ENCODE measurements around the gene OR52I2.

Gene OR52I2

DNA sequence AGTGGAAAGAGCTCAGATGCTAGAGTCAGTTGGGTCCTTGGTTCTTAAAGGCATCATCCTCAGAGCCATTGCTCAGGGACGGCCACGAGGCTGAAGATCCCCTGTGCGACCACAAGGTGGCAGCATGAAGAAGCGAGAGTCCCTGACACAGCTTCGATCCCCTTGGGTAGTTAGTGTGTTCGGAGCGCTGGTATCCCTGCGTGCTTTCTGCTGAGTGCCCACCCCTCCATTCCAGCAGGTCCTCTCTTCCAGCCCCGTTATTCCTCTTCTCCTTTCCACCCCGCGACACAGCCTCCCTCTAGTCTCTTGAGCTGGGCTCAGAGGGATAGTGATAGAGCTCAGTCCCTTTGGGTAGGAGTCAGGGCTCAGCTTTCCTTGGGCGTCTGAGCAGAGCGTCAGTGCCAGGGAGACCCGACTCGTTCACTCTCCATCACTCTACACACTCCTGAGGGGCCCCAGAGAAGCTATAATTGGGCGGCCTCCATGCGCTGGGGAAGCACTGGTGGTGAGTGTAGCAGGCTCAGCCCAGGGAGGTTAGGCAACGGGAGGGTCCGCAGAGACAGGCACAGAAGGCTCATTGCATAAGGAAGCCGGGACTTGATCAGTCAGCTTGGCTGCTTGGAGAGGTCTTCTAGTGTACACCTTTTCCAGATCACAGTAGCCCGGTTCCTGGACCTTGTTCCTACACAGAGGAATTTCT lies 55.6 kb downstream of the OR52I2 start, which contains the start of gene OR51D1:
Gene OR51D1, plus strand, starts transcription at position 516 of the 700 bp plus-strand sequence. CDS start 2,314 bp downstream, outside the sequence.
- Histone ChIP-seq H3K4ac (ENCODE audit: low read length) (no peak within 1 kb of the TSS), H3K4me2 (ENCODE audit: insufficient read depth, low read length, poor library complexity, severe bottlenecking) (peak within 1 kb of the TSS; percentile 29), H3K14ac (ENCODE audit: low read length) (no peak within 1 kb of the TSS), H3K36me3 (replicated peaks in 1 of 2; ENCODE audit: control insufficient read depth in 2 of 2, insufficient read depth in 2 of 2, low read length in 2 of 2) (no peaks in the 10 kb centered on the region), H2BK12ac (ENCODE audit: low read length) (peak within 1 kb of the TSS; percentile 18), H3K79me1 (ENCODE audit: low read depth, low read length) (no peaks in the 10 kb centered on the region), H2BK15ac (ENCODE audit: low read length) (no peak within 1 kb of the TSS), H2AFZ (ENCODE audit: low read length) (peak within 1 kb of the TSS; percentile 55), H3K27me3 (ENCODE audit: control insufficient read depth in 3 of 3, insufficient read depth in 3 of 3, low read depth in 1 of 3, low read length in 3 of 3) (no peaks in the 10 kb centered on the region), H3K23ac (ENCODE audit: low read depth, low read length, poor library complexity) (no peak within 1 kb of the TSS), H4K91ac (ENCODE audit: low read depth, low read length, poor library complexity) (no peak within 1 kb of the TSS), H3K9ac (ENCODE audit: low read depth, low read length, poor library complexity) (no peak within 1 kb of the TSS), H3K27ac (replicated peaks; ENCODE audit: low read length) (no peak within 1 kb of the TSS), H2BK120ac (ENCODE audit: low read depth, low read length) (no peak within 1 kb of the TSS), H3K9me3 (replicated peaks in 1 of 2; ENCODE audit: control insufficient read depth in 2 of 2, insufficient read depth in 1 of 2, low read depth in 1 of 2, low read length in 2 of 2) (no peaks in the 10 kb centered on the region), H3K18ac (ENCODE audit: low read length) (peak within 1 kb of the TSS; percentile 76), H3K4me1 (ENCODE audit: control insufficient read depth in 2 of 2, insufficient read depth in 1 of 2, low read depth in 1 of 2, low read length in 2 of 2) (peaks cover 0 to 12% of the 10 kb centered on the region in 2 donors), H3K4me3 (ENCODE audit: low read length in 2 of 2) (no peak within 1 kb of the TSS), H2AK5ac (ENCODE audit: low read depth, low read length) (no peak within 1 kb of the TSS), H2BK5ac (ENCODE audit: low read length) (no peak within 1 kb of the TSS), H4K8ac (ENCODE audit: low read depth, low read length) (no peak within 1 kb of the TSS)
- WGBS, 2 donors (ENCODE audit: extremely low coverage in 2 of 2, insufficient read length in 2 of 2, insufficient replicate concordance in 1 of 2) = no CpG with 5 or more reads among the region's 21 CpGs
- peak; percentile 73 for DNase-seq (ENCODE audit: low spot score)

DNA sequence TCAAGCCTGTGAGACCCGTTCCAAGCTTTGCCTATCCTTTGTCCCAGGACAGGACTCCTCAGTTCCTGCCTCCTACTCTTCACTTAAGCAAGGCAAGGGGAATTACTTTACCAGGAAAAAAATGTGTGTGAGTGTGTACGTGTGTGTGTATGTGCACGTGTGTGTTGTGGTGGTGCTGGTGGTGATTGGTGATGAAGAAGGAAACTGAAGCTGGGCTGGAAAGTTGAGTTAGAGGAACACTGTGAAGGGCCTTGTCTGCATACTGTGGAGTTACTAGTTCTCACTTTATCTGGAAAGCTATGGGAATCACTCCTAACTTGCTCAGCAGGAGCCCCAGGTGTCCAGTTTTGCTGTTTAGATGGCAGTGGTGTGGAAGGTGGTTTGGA lies 56.1 kb downstream of the OR52I2 start:
- Histone ChIP-seq H3K27ac (replicated peaks; ENCODE audit: low read length) (no peak overlapping the region), H3K36me3 (replicated peaks in 1 of 2; ENCODE audit: control insufficient read depth in 2 of 2, insufficient read depth in 2 of 2, low read length in 2 of 2) (no peaks in the 10 kb centered on the region), H2BK15ac (ENCODE audit: low read length) (no peak overlapping the region), H3K4ac (ENCODE audit: low read length) (no peak overlapping the region), H3K79me1 (ENCODE audit: low read depth, low read length) (no peaks in the 10 kb centered on the region), H3K9ac (ENCODE audit: low read depth, low read length, poor library complexity) (no peak overlapping the region), H2BK5ac (ENCODE audit: low read length) (no peak overlapping the region), H4K8ac (ENCODE audit: low read depth, low read length) (no peak overlapping the region), H3K18ac (ENCODE audit: low read length) (no peak overlapping the region), H2BK120ac (ENCODE audit: low read depth, low read length) (no peak overlapping the region), H3K23ac (ENCODE audit: low read depth, low read length, poor library complexity) (no peak overlapping the region), H3K9me3 (replicated peaks in 1 of 2; ENCODE audit: control insufficient read depth in 2 of 2, insufficient read depth in 1 of 2, low read depth in 1 of 2, low read length in 2 of 2) (no peaks in the 10 kb centered on the region), H3K4me2 (ENCODE audit: insufficient read depth, low read length, poor library complexity, severe bottlenecking) (no peak overlapping the region), H2AK5ac (ENCODE audit: low read depth, low read length) (no peak overlapping the region), H4K91ac (ENCODE audit: low read depth, low read length, poor library complexity) (no peak overlapping the region), H3K14ac (ENCODE audit: low read length) (no peak overlapping the region), H3K4me1 (ENCODE audit: control insufficient read depth in 2 of 2, insufficient read depth in 1 of 2, low read depth in 1 of 2, low read length in 2 of 2) (peaks cover 0 to 14% of the 10 kb centered on the region in 2 donors), H3K4me3 (ENCODE audit: low read length in 2 of 2) (no peak overlapping the region), H2AFZ (ENCODE audit: low read length) (no peak overlapping the region), H2BK12ac (ENCODE audit: low read length) (no peak overlapping the region), H3K27me3 (ENCODE audit: control insufficient read depth in 3 of 3, insufficient read depth in 3 of 3, low read depth in 1 of 3, low read length in 3 of 3) (no peaks in the 10 kb centered on the region)
- DNase-seq (ENCODE audit: low spot score) = no peak
- WGBS, 2 donors (ENCODE audit: extremely low coverage in 2 of 2, insufficient read length in 2 of 2, insufficient replicate concordance in 1 of 2) = no CpG with 5 or more reads among the region's 3 CpGs

DNA sequence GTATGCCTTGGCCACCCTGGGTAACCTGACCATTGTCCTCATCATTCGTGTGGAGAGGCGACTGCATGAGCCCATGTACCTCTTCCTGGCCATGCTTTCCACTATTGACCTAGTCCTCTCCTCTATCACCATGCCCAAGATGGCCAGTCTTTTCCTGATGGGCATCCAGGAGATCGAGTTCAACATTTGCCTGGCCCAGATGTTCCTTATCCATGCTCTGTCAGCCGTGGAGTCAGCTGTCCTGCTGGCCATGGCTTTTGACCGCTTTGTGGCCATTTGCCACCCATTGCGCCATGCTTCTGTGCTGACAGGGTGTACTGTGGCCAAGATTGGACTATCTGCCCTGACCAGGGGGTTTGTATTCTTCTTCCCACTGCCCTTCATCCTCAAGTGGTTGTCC lies 58.4 kb downstream of the OR52I2 start:
- Histone ChIP-seq H3K14ac (ENCODE audit: low read length) (no peak overlapping the region), H3K18ac (ENCODE audit: low read length) (peak overlapping the region; percentile 39), H3K36me3 (replicated peaks in 1 of 2; ENCODE audit: control insufficient read depth in 2 of 2, insufficient read depth in 2 of 2, low read length in 2 of 2) (no peaks in the 10 kb centered on the region), H3K4me2 (ENCODE audit: insufficient read depth, low read length, poor library complexity, severe bottlenecking) (no peak overlapping the region), H2BK5ac (ENCODE audit: low read length) (no peak overlapping the region), H3K9ac (ENCODE audit: low read depth, low read length, poor library complexity) (no peak overlapping the region), H3K27ac (replicated peaks; ENCODE audit: low read length) (no peak overlapping the region), H2AK5ac (ENCODE audit: low read depth, low read length) (no peak overlapping the region), H2AFZ (ENCODE audit: low read length) (no peak overlapping the region), H2BK120ac (ENCODE audit: low read depth, low read length) (no peak overlapping the region), H4K91ac (ENCODE audit: low read depth, low read length, poor library complexity) (no peak overlapping the region), H2BK12ac (ENCODE audit: low read length) (no peak overlapping the region), H3K9me3 (replicated peaks in 1 of 2; ENCODE audit: control insufficient read depth in 2 of 2, insufficient read depth in 1 of 2, low read depth in 1 of 2, low read length in 2 of 2) (no peaks in the 10 kb centered on the region), H4K8ac (ENCODE audit: low read depth, low read length) (no peak overlapping the region), H3K27me3 (ENCODE audit: control insufficient read depth in 3 of 3, insufficient read depth in 3 of 3, low read depth in 1 of 3, low read length in 3 of 3) (no peaks in the 10 kb centered on the region), H2BK15ac (ENCODE audit: low read length) (no peak overlapping the region), H3K79me1 (ENCODE audit: low read depth, low read length) (no peaks in the 10 kb centered on the region), H3K23ac (ENCODE audit: low read depth, low read length, poor library complexity) (no peak overlapping the region), H3K4me3 (ENCODE audit: low read length in 2 of 2) (no peak overlapping the region), H3K4me1 (ENCODE audit: control insufficient read depth in 2 of 2, insufficient read depth in 1 of 2, low read depth in 1 of 2, low read length in 2 of 2) (peaks cover 0 to 16% of the 10 kb centered on the region in 2 donors), H3K4ac (ENCODE audit: low read length) (no peak overlapping the region)
- DNase-seq (ENCODE audit: low spot score) = no peak
- WGBS, 2 donors (ENCODE audit: extremely low coverage in 2 of 2, insufficient read length in 2 of 2, insufficient replicate concordance in 1 of 2) = no CpG with 5 or more reads among the region's 6 CpGs

DNA sequence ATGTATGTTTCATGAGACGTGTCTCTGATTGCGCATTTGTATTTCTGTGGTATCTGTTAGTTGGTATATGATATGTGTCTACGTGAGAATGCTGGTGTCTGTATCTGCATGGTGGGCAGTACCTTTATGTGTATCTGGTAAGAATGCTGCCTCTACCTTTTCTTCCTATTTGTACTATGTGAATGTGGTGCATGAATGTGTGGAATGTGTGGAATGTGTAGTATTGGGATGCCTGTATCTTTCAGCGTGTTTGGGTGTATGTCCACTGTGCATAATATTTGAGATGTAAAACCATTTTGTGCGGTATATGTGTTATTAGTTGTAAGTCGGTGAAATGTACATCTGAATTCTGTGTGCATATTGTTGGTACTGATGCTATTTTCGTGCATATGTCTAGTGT lies 60.0 kb downstream of the OR52I2 start:
- H2BK12ac ChIP-seq (ENCODE audit: low read length) = no peak overlapping the region
- H3K9ac ChIP-seq (ENCODE audit: low read depth, low read length, poor library complexity) = no peak overlapping the region
- no peak overlapping the region for H4K8ac ChIP-seq (ENCODE audit: low read depth, low read length)
- H3K4me2 ChIP-seq (ENCODE audit: insufficient read depth, low read length, poor library complexity, severe bottlenecking) = no peak overlapping the region
- peaks cover 0 to 16% of the 10 kb centered on the region in 2 donors for H3K4me1 ChIP-seq (ENCODE audit: control insufficient read depth in 2 of 2, insufficient read depth in 1 of 2, low read depth in 1 of 2, low read length in 2 of 2)
- no peak overlapping the region for H2BK120ac ChIP-seq (ENCODE audit: low read depth, low read length)
- no peak overlapping the region for H3K14ac ChIP-seq (ENCODE audit: low read length)
- H3K27ac ChIP-seq (replicated peaks; ENCODE audit: low read length) = no peak overlapping the region
- no peak overlapping the region for H3K4ac ChIP-seq (ENCODE audit: low read length)
- H3K27me3 ChIP-seq (ENCODE audit: control insufficient read depth in 3 of 3, insufficient read depth in 3 of 3, low read depth in 1 of 3, low read length in 3 of 3) = no peaks in the 10 kb centered on the region
- H3K9me3 ChIP-seq (replicated peaks in 1 of 2; ENCODE audit: control insufficient read depth in 2 of 2, insufficient read depth in 1 of 2, low read depth in 1 of 2, low read length in 2 of 2) = no peaks in the 10 kb centered on the region
- no peak overlapping the region for H2BK5ac ChIP-seq (ENCODE audit: low read length)
- WGBS, 2 donors (ENCODE audit: extremely low coverage in 2 of 2, insufficient read length in 2 of 2, insufficient replicate concordance in 1 of 2) = no CpG with 5 or more reads among the region's 7 CpGs
- H2AFZ ChIP-seq (ENCODE audit: low read length) = no peak overlapping the region
- H2AK5ac ChIP-seq (ENCODE audit: low read depth, low read length) = no peak overlapping the region
- H3K18ac ChIP-seq (ENCODE audit: low read length) = no peak overlapping the region
- no peaks in the 10 kb centered on the region for H3K79me1 ChIP-seq (ENCODE audit: low read depth, low read length)
- no peak overlapping the region for H2BK15ac ChIP-seq (ENCODE audit: low read length)
- no peak for DNase-seq (ENCODE audit: low spot score)
- no peak overlapping the region for H4K91ac ChIP-seq (ENCODE audit: low read depth, low read length, poor library complexity)
- no peaks in the 10 kb centered on the region for H3K36me3 ChIP-seq (replicated peaks in 1 of 2; ENCODE audit: control insufficient read depth in 2 of 2, insufficient read depth in 2 of 2, low read length in 2 of 2)
- no peak overlapping the region for H3K4me3 ChIP-seq (ENCODE audit: low read length in 2 of 2)
- no peak overlapping the region for H3K23ac ChIP-seq (ENCODE audit: low read depth, low read length, poor library complexity)
